GM19397 (cell line): ENCODE measurements around the gene GPX7.
"Not testable (repeated sequence)": the region's sequence is repeated elsewhere in the genome, so short reads cannot be mapped to it uniquely, and the experiment has no call there.

ENCODE experiments used
- ATAC-seq: cut with Tn5 transposase; IDR thresholded peaks from one replicate; pipeline ENCODE4 v1.9.1; 2021; ENCODE audit warnings: mild to moderate bottlenecking, moderate library complexity; ENCODE audit not compliant: unreplicated experiment

GPX7 gene

GRCh38 chr1:52601991-52602855 is at the start of gene GPX7:
GPX7 (plus strand) TSS chr1:52602371; CDS start chr1:52602410, 39 bp downstream.
- no peak for ATAC-seq

GRCh38 chr1:52552505-52553361 is 49.4 kb upstream of the GPX7 start, which contains the start of gene TUT4:
TUT4 (minus strand) TSS chr1:52553092; CDS start chr1:52526280, 26,812 bp downstream.
- peak; percentile 58 for ATAC-seq

GRCh38 chr1:52553362-52554266 is 48.6 kb upstream of the GPX7 start:
- ATAC-seq: peak; percentile 63

- no peak for ATAC-seq
Measured at GRCh38 chr1:52554267-52554640, 47.9 kb upstream of the GPX7 start.

- ATAC-seq: no peak
Measured at GRCh38 chr1:52554756-52555155, 47.4 kb upstream of the GPX7 start.

- ATAC-seq: no peak
Measured at GRCh38 chr1:52556641-52557360, 45.4 kb upstream of the GPX7 start.

GRCh38 chr1:52558941-52559340 is 43.2 kb upstream of the GPX7 start:
- no peak for ATAC-seq

- no peak for ATAC-seq
Measured at GRCh38 chr1:52559875-52560274, 42.3 kb upstream of the GPX7 start.

GRCh38 chr1:52562766-52563165 is 39.4 kb upstream of the GPX7 start:
- no peak for ATAC-seq

- ATAC-seq: no peak
Measured at GRCh38 chr1:52567943-52568342, 34.2 kb upstream of the GPX7 start.

- no peak for ATAC-seq
Measured at GRCh38 chr1:52569449-52570210, 32.5 kb upstream of the GPX7 start.

- no peak for ATAC-seq
Measured at GRCh38 chr1:52571783-52572182, 30.4 kb upstream of the GPX7 start.

GRCh38 chr1:52572387-52572786 is 29.8 kb upstream of the GPX7 start:
- no peak for ATAC-seq

- no peak for ATAC-seq
Measured at GRCh38 chr1:52574594-52574993, 27.6 kb upstream of the GPX7 start.

- no peak for ATAC-seq
Measured at GRCh38 chr1:52576074-52576473, 26.1 kb upstream of the GPX7 start.

GRCh38 chr1:52578066-52578465 is 24.1 kb upstream of the GPX7 start:
- ATAC-seq: not testable (repeated sequence)

- no peak for ATAC-seq
Measured at GRCh38 chr1:52579415-52579814, 22.8 kb upstream of the GPX7 start.

- no peak for ATAC-seq
Measured at GRCh38 chr1:52580283-52580682, 21.9 kb upstream of the GPX7 start.

GRCh38 chr1:52582116-52582696 is 20.0 kb upstream of the GPX7 start:
- no peak for ATAC-seq
